SIG-M5 treated with dmso at 0.1 percent for 504 hours (cell line): ENCODE results near the gene ITGB1BP1.

ENCODE experiments used
- DNase-seq: peaks from one replicate; lab custom pipeline; 2025; ENCODE audit not compliant: unreplicated experiment; lab: John Stamatoyannopoulos, UW

The ITGB1BP1 gene

GRCh38 chr2:9354318-9354717 is 69.0 kb downstream of the ITGB1BP1 start:
- no peak for DNase-seq
